ENCODE data around the gene CCDC138.

CCDC138 gene

DNA sequence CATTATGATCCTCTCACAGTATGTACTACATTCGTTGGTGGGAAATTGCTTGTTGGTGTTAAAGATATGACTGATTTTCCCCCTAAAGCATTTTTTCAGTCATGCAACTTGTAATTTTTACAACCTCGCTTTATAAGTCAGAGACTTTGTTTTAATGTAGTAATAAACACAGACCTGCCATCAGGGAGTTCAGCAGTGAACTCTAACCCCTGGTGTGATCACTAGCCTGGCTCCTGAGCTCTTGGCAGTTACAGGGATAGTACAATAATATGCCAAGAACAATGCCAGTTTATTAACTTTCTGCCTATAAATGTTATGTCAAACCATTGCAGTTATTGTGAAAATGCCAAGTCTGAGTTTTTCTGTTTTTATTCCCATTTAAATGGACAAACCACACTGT, 108.6 kb downstream of the CCDC138 start:
- no peak for DNase-seq (ENCODE audit: low spot score)

DNA sequence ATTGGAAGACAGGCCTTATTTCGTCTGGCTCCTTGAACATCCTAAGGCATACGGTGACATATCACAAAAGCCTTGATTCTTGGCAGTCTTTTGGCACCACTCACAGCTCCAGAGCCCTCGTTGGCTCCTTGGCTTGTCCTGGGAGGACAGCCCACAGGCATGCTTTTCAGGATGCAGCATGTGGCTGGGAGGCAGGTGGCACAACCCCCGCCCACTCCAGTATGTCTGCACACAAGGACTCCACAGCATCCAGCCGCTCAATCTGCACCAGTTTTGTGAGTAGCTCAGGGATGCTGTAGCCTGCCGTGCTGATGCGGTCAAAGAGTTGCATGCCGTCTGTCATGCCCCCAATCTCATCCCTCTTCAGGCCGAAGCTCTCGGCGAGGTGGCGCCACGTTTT, 110.2 kb downstream of the CCDC138 start:
- no peak for DNase-seq (ENCODE audit: low spot score)

- DNase-seq (ENCODE audit: low spot score): no peak
These were observed 111.9 kb downstream of the CCDC138 start for GRCh38 chr2:108898315-108899082.

- DNase-seq (ENCODE audit: low spot score): no peak
These were observed 118.1 kb downstream of the CCDC138 start for GRCh38 chr2:108904680-108905079.

DNA sequence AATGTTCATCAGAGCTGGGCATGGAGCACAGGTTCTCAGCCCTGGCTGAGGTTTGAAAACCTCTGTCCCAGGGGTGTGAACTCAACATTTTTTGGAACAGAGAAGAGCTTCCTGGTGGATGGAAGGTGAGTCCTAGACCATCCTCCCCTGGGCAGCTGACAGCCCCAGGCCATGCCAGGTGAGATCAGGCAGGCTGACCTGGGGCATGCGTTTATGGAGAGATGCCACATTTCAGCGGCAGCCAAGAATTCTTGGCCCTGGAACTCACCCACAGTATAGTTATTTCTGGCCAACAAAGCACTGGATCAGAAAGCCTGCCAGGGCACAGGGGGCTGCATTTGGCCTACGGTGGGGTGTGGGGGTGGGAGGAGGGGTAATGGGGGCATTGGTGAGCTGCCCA, 118.6 kb downstream of the CCDC138 start:
- DNase-seq (ENCODE audit: low spot score): no peak

GRCh38 chr2:108905906-108906305, 119.3 kb downstream of the CCDC138 start:
- DNase-seq (ENCODE audit: low spot score): no peak

- DNase-seq (ENCODE audit: low spot score): no peak
These were observed 120.0 kb downstream of the CCDC138 start for GRCh38 chr2:108906403-108907077.

DNA sequence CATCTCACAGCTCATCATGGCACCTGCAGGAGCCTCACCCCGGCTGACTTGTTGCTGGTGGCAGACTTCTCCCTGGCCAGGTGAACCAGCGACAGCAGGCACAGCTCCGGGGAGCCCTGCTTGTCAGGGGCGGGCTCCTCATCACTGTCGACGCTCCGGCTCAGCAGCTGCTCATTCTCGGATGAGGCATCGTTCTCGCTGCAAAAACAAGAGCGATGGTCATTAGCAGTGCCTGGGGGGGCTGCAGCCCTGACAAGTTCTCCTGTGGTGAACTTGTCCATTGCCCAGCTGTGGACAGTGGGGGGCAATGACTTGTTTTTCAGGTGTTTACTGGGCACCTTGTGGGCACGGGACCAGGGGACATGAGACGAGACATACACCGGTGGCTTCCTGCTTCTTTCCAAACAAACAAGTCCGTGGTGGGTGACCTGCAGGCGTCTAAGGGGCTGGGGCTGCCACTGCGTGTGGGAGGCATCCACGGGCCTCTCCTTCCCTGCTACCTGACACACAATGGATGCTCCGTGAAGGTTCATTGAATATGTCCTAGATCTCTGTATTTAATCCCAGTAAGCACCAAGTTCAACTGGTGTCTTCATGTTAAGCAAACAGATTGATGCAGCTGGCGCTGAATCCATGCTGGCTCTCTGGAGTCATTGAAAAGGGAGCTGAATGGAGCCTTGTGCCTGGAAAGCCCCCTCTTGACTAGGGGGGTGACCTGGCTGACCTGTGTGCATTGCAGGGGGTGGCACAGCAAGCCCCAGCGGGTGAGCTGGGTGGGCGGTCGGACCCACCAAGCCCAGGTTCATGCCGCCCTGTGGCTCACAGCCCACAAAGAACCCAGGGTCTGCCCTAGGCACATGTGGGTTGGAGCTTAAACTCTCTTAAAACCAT, 121.5 kb downstream of the CCDC138 start:
- peak; percentile 34 for DNase-seq (ENCODE audit: low spot score)

- no peak for DNase-seq (ENCODE audit: low spot score)
These were observed 122.1 kb downstream of the CCDC138 start for GRCh38 chr2:108908713-108909070.

DNA sequence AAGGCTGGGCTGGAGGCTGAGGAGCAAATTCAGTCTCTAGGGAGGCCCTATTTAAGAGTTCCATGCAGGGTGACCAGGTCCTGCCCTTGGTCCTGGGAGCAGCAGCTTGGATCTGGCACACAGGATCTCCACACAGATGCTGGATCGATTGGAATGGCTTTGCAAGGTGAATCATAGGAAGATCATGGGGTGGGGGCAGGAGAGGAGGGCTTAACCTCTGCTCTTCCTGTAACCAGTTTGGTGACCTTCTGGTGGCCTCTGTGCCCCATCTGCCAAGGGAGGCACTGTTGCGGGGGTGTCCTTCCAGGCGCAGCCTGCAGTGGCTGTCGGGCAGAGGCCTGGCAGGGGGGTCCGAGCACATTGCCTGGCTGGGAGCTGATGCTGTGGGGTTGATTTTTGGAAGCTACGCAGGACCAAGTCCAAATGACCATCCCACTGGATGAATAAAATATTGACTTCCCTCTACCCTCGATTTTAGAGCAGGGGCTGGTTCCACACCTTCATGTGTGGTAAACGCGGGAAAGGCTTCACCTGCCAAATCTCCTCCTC, 122.8 kb downstream of the CCDC138 start:
- DNase-seq (ENCODE audit: low spot score): no peak

DNA sequence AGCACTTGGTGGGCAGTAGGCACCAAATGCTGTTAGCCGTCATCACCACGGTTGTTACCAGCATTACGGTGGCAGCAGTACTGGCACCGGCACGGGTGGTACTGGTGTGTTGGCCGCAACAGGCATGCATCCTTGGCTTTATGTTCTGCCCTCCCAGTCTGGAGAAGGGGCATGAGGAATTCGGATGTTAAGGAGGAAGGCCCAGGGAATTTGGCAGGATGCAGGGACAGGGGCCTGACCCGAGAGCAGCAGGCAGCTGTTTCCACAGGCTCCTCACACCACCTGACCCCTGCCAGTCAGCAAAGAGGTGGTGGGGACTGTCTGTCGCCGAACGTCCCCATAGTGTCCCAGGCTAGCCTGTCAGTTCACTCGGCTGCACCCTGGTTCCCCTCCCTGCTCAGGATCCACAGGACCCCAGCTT, 123.5 kb downstream of the CCDC138 start:
- DNase-seq (ENCODE audit: low spot score): no peak

DNA sequence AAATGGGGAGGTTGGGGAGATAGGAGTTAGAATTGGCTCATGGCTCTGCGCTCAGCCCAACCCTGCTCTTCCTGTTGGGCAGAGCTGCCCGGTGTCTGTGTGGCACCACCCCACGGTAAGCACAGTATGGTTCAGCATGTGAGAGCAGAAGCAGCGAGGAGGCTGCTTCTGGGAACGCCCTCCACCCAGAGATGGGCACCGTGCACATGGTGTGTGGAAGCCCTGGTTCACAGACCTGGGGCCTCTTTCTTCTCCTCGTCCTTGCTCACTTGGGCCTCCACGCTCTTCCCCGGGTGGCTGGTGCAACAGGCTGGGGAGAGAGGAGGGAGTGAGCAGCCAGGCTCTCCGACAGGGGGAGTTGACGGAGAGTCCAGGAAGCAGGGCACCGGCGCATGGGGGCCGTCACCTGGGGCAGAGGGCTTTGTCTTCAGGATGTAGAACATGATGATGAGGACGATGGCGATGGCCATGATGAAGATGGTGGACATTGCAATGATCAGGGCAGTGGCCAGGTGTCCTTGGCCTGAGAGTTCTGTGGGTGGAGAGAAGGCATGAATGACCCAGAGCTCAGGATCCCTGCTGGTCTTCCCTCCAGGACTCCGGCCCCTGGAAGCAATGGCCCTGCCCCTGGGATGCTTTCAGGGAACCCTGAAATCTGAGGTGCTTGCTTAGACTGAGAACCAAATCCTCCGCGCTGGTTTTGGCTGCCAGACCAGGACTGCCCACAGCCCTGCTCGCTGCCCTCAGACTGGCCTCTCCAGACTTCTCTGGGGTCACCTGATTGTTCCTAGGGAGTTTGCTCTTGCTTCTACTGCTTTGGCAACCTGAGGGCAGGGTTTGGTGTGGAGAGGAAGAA, 124.2 kb downstream of the CCDC138 start:
- DNase-seq (ENCODE audit: low spot score): no peak

- no peak for DNase-seq (ENCODE audit: low spot score)
These were observed 124.8 kb downstream of the CCDC138 start for GRCh38 chr2:108911401-108911800.

GRCh38 chr2:108911807-108912628, 125.4 kb downstream of the CCDC138 start:
- DNase-seq (ENCODE audit: low spot score): no peak

DNA sequence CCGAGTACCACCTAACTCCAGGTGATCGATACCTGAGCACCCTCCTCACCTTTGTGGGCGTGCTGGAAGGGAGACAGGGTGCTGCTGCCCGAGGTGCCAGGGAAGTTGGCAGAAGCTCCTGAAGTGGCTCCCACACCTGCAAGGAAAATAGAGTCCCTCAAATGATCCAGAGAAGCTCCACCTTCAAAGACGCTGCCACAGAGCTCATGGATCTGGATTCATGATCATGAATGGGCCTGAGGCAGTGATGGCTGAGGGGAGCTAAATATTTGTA, 126.0 kb downstream of the CCDC138 start:
- no peak for DNase-seq (ENCODE audit: low spot score)

- DNase-seq (ENCODE audit: low spot score): no peak
These were observed 129.7 kb downstream of the CCDC138 start for GRCh38 chr2:108916122-108916795.

DNA sequence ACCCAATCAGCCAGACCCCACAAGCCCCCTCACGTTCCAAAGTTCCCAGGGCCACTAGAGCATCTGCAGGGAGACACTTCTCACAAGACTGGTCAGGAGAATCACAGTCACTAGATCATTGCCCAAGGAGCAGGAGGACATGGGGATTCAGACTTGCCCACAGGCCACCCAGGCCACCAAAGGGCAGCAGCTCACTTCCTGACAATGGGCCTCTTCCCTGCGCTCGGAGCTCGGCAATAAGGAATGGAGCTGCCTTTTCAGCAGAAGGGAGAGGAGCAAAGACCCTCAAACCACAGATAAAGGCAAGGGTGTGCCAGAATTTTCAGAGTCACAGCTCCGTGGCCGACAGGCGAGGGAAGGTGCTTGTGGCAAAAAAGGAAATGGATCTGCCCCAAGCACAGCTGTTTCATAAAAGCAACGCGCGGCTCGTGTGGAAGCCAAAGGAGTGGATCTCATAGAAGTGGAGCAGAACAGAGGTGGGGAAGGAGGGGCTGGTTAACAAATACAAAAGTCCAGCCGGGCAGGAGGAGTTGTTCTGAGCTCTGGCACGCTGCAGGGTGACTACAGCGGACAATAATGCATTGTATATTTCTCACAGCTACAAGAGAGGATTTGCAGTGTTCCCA, 130.3 kb downstream of the CCDC138 start:
- no peak for DNase-seq (ENCODE audit: low spot score)

DNA sequence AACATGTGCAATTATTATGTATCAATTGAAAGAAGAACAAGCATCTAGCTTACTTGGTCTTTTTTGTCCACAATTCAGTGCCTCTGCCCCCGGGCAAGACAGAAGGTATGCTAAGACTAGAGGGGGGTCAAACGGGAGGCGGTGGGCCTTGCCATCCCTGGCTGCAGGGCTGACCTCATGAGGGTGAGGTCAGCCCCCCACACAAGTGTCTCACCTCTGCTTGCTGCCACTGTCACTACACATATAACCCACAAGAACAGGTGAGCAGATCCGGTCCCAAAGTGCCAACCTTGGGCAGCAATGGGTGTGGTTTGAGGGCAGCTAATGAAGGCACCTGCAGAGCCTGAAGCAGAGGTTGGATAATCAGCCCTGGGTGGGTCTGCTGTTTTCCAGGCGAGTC, 131.0 kb downstream of the CCDC138 start:
- DNase-seq (ENCODE audit: low spot score): no peak

DNA sequence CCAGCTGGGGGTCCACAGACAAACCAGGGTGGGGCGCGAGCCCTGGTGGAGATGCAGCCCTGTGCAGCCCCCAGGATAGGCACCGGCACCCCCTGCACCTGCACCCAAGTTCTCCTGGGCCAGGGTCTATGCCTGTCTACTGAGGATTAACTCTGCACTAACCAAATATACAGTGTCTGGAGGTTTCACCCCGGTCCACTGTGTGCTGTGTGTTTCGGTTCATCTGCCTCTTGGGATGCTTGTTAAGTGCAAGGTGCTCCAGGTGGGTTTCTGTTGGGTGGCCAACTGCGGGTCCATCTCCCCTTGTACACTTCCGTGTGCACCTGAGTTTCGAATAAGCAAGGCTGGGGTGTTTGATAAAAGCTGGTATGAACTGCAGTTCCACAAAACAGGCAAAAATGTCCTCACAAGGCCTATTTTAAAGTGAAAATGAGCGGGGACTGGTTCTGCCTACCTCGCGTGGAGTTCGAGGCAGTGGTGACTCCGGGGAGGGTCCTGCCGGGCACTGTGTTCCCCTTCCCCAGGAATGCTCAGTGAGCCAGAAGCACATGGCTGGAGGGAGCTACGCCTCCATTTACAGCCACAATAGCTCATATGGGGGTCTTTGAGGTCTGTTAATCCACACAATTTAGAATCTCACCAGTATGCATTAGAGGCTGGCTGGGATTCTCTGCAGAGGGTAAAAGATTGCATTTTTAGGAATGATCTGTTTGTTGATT, 131.7 kb downstream of the CCDC138 start:
- DNase-seq (ENCODE audit: low spot score): no peak
